ENCODE results near the gene ADAM19. TPM values are rescaled to one million over a fixed set of nuclear protein-coding genes. Genes with fewer than 3 reads are reported as not detected.

ADAM19 gene
- total and polyA plus RNA-seq, 2 of the 4 experiments (the other 2 are of a cell fraction) = 35.5 to 49.2 TPM

DNA sequence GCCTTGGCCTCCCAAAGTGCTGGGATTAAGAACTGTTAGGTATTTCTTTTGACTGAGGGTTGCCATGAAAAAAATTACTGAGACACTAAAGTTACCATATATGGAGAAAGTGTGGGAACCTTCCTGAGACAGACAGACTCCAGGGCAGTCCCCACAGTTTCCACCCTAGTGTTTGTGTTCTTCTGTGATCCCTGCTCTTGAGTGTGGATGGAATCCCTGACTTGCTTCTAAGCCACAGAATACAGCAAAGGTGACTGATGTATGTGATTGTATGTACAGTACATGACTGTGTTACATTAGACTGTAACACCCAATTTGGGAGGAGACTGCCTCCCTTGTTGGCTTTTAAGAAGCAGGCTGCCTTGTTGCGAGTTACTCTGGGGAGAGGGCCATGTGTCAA is 24.7 kb upstream of the ADAM19 start:
- Histone ChIP-seq H2BK120ac (ENCODE audit: low read depth, low read length) (peak overlapping the region; percentile 91), H2BK20ac (ENCODE audit: low read depth, low read length) (peak overlapping the region; percentile 75), H4K91ac (ENCODE audit: insufficient read depth, low read depth, low read length) (peak overlapping the region; percentile 85), H4K5ac (ENCODE audit: low read depth, low read length) (peak overlapping the region; percentile 37; the same call in 1 of the 2 replicates), H2AFZ (replicated peaks; ENCODE audit: low read length, poor library complexity) (peak overlapping the region; percentile 71), H3K27ac (ENCODE audit: insufficient read depth, low read length) (no peak overlapping the region), H3K9ac (ENCODE audit: low read depth, low read length) (no peak overlapping the region), H3K4me2 (ENCODE audit: low read depth, low read length) (no peak overlapping the region), H3K79me1 (ENCODE audit: low read depth in 1 of 2, low read length in 2 of 2) (no peaks in the 10 kb centered on the region), H3K36me3 (ENCODE audit: control insufficient read depth, insufficient read depth, low read length) (no peaks in the 10 kb centered on the region), H2AK5ac (ENCODE audit: low read depth, low read length) (peak overlapping the region; percentile 81), H4K8ac (ENCODE audit: low read depth in 2 of 2, low read length in 2 of 2) (peak overlapping the region; percentile 49 to 73), H3K14ac (replicated peaks; ENCODE audit: low read depth, low read length) (peak overlapping the region; percentile 86), H3K4me3 (ENCODE audit: insufficient read depth, low read depth, low read length) (no peak overlapping the region), H3K4me1 (ENCODE audit: control insufficient read depth, insufficient read depth, low read length) (peaks cover 3% of the 10 kb centered on the region; the same call in 1 of the 2 replicates), H3K27me3 (ENCODE audit: control insufficient read depth, insufficient read depth, low read length) (no peaks in the 10 kb centered on the region), H3K4ac (ENCODE audit: low read depth, low read length) (peak overlapping the region; percentile 85), H2BK15ac (ENCODE audit: low read depth, low read length) (peak overlapping the region; percentile 99), H4K20me1 (ENCODE audit: insufficient read depth, low read length) (no peaks in the 10 kb centered on the region), H3K9me1 (ENCODE audit: insufficient read depth, low read length) (peaks cover 13% of the 10 kb centered on the region; the same call in 1 of the 2 replicates), H2AK9ac (replicated peaks; ENCODE audit: low read depth, low read length, poor library complexity) (peak overlapping the region; percentile 15), H3K56ac (ENCODE audit: extremely low read depth, insufficient read depth, low read length) (no peak overlapping the region), H3K23ac (ENCODE audit: low read depth, low read length) (peak overlapping the region; percentile 38; the same call in 1 of the 2 replicates), H2BK5ac (ENCODE audit: low read depth, low read length, poor library complexity, severe bottlenecking) (peak overlapping the region; percentile 49), H3K9me3 (ENCODE audit: control insufficient read depth, insufficient read depth, low read length) (no peaks in the 10 kb centered on the region), H3K18ac (ENCODE audit: low read depth, low read length) (peak overlapping the region; percentile 91; the same call in 1 of the 2 replicates)
- DNase-seq (no peak), ATAC-seq (ENCODE audit: low read depth) (no peak)
- in situ Hi-C loops (cut with MboI; ENCODE audit: low sequenced_read_pairs) = no loop called here
- no TSS peak for BruUV-seq (replicated peaks)
- TF ChIP-seq, protein P1, sequence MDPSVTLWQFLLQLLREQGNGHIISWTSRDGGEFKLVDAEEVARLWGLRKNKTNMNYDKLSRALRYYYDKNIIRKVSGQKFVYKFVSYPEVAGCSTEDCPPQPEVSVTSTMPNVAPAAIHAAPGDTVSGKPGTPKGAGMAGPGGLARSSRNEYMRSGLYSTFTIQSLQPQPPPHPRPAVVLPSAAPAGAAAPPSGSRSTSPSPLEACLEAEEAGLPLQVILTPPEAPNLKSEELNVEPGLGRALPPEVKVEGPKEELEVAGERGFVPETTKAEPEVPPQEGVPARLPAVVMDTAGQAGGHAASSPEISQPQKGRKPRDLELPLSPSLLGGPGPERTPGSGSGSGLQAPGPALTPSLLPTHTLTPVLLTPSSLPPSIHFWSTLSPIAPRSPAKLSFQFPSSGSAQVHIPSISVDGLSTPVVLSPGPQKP (IDR thresholded peaks at IDR 0.05; ENCODE audit: borderline replicate concordance, low read depth, low read length) = no peak
- TF ChIP-seq CHD1 (IDR thresholded peaks at IDR 0.05; ENCODE audit: low read depth, low read length) (no peak), MAFK (IDR thresholded peaks at IDR 0.05; ENCODE audit: low read depth, low read length) (no peak), NFE2L2 (IDR thresholded peaks at IDR 0.05; ENCODE audit: low read depth, low read length) (no peak), BHLHE40 (IDR thresholded peaks at IDR 0.05; ENCODE audit: low read depth, low read length) (no peak), RFX5 (IDR thresholded peaks at IDR 0.05; ENCODE audit: low read depth, low read length) (no peak), RCOR1 (IDR thresholded peaks at IDR 0.05; ENCODE audit: insufficient replicate concordance, low read length) (no peak), POLR2A (IDR thresholded peaks at IDR 0.05; ENCODE audit: low read depth, low read length) (no peak), SMC3 (IDR thresholded peaks at IDR 0.05; ENCODE audit: low read depth, low read length) (no peak), MAZ (IDR thresholded peaks at IDR 0.05; ENCODE audit: borderline replicate concordance, low read depth, low read length) (no peak), CEBPB (IDR thresholded peaks at IDR 0.05; ENCODE audit: low read depth, low read length) (no peak)
- TF ChIP-seq, protein P2, sequence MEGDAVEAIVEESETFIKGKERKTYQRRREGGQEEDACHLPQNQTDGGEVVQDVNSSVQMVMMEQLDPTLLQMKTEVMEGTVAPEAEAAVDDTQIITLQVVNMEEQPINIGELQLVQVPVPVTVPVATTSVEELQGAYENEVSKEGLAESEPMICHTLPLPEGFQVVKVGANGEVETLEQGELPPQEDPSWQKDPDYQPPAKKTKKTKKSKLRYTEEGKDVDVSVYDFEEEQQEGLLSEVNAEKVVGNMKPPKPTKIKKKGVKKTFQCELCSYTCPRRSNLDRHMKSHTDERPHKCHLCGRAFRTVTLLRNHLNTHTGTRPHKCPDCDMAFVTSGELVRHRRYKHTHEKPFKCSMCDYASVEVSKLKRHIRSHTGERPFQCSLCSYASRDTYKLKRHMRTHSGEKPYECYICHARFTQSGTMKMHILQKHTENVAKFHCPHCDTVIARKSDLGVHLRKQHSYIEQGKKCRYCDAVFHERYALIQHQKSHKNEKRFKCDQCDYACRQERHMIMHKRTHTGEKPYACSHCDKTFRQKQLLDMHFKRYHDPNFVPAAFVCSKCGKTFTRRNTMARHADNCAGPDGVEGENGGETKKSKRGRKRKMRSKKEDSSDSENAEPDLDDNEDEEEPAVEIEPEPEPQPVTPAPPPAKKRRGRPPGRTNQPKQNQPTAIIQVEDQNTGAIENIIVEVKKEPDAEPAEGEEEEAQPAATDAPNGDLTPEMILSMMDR (conservative IDR thresholded peaks at IDR 0.05; ENCODE audit: low read depth, low read length) = no peak
- WGBS, 2 experiments (ENCODE audit: extremely low coverage in 2 of 2, insufficient read length in 1 of 2) = no CpG with 5 or more reads among the region's 1 CpG
- ChIA-PET CTCF (interaction anchor here (0.6 kb wide), 1 partner anchor 70 kb away, joined by 3 read pairs; no protein-coding TSS in a partner anchor), POLR2A (ENCODE audit: unreplicated experiment) (no interaction called here)
- intact Hi-C loops (cut with micrococcal nuclease) = no loop called here
- dilution Hi-C loops (cut with HindIII; ENCODE audit: low sequenced_read_pairs, unreplicated experiment) = no loop called here
